Epithelial cell of proximal tubule (primary cell): ENCODE data around the gene RXRA. TPM values are rescaled to one million over a fixed set of nuclear protein-coding genes. Genes with fewer than 3 reads are reported as not detected.

ENCODE experiments used
- DNase-seq: peaks from one replicate; pipeline ENCODE4 v3.0.0-alpha.2; 2011; ENCODE audit warnings: low read depth
- H3K4me3 ChIP-seq: 2 replicates; pipeline ENCODE4 v1.5.1; 2011; ENCODE audit warnings: low read depth, mild to moderate bottlenecking, low read length
- CTCF ChIP-seq: conservative IDR thresholded peaks from 2 replicates; pipeline ENCODE4 v1.5.1; 2012; ENCODE audit warnings: low read depth, mild to moderate bottlenecking, low read length
- total RNA-seq: library from RNA; depleted of rRNA; stranded (reverse); fragments of >200 nt; gene quantifications from 2 replicates; pipeline ENCODE4 v1.2.3, GENCODE V29; 2015

The RXRA gene
- total RNA-seq, 1 donor from 2014 or later = 8.4 TPM

- no peak for TF ChIP-seq CTCF
- H3K4me3 ChIP-seq = no peak overlapping the region
- DNase-seq = no peak
These were observed 131.3 kb downstream of the RXRA start for GRCh38 chr9:134457321-134458206.

DNA sequence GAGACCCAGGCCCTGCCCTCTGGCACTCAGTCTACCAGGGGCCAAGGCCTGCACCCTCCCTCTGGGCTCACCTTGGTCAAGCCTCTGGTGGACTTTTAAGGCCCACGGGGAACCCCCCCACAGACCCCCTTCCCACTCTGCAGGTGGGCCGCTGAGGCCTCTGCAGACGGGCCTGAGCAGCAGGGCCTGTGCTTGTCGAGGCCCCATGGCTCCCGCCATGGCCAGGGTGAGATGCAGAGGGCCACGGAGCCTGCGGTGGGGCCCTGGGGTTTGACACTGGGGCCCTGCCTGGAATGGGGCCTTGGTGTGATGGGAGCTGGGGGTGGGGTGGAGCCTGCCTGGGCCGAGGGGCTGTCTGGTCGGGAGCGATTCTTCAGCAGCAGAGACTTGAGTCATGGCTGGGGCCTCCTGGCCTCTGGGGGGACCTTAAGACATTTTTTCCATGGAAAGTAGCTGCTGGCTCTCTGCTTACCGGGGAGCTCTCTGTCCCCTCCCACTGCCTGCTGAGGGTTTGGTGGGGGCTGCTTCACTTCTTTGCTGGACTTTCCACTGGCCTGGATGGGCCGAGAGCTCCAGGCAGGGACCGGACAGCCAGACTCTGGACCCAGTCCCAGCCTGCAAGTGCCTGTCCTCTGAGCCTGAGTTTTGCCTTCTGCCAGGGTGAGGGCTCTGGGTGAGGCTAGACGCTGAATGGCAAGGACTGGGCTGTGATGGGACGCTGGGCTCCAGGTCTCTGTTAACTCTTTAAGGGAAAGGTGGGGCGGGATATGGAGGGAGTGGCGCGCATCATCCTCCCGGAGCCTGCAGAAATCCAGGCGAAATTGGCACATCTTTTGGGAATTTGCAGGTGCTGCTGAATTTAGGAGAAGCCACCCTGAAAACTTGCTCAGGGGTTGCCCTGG, 132.2 kb downstream of the RXRA start:
- DNase-seq = no peak
- TF ChIP-seq CTCF = no peak
- no peak overlapping the region for H3K4me3 ChIP-seq

- no peak for DNase-seq
- H3K4me3 ChIP-seq = no peak overlapping the region
- TF ChIP-seq CTCF = no peak
These were observed 132.9 kb downstream of the RXRA start for GRCh38 chr9:134459164-134459563.

- no peak for DNase-seq
- H3K4me3 ChIP-seq = no peak overlapping the region
- no peak for TF ChIP-seq CTCF
These were observed 133.3 kb downstream of the RXRA start for GRCh38 chr9:134459573-134459972.

- no peak for DNase-seq
- no peak for TF ChIP-seq CTCF
- H3K4me3 ChIP-seq = no peak overlapping the region
These were observed 134.0 kb downstream of the RXRA start for GRCh38 chr9:134460206-134460605.

GRCh38 chr9:134460896-134461295, 134.6 kb downstream of the RXRA start:
- H3K4me3 ChIP-seq = no peak overlapping the region
- TF ChIP-seq CTCF = no peak
- no peak for DNase-seq
